Spinal cord (tissue), 4 donors: ENCODE results near the gene SLC5A11. TPM values are rescaled to one million over a fixed set of nuclear protein-coding genes. Genes with fewer than 3 reads are reported as not detected.

ENCODE experiments used
- polyA plus RNA-seq, 2 donors: library from polyadenylated mRNA; unstranded; fragments of 120-200 nt; gene quantifications; one replicate each; pipeline ENCODE4 v1.2.1, GENCODE V29; 2013; ENCODE audit not compliant: insufficient read length in 2 of 2
- total RNA-seq, 2 donors: library from RNA; depleted of rRNA in 1 of 2; stranded (reverse); fragments of 120-200 nt in 1 of 2; fragments of >200 nt in 1 of 2; gene quantifications; one replicate each; pipeline versions ENCODE4 v1.2.3 to v1.2.4, GENCODE V29; 2013 to 2014

Gene SLC5A11
- total and polyA plus RNA-seq, 4 donors: 0.22 to 0.24 TPM; not detected in 2

Other genes starting within 250 kb of the SLC5A11 start
- 10 to 100 TPM; 46.5 to 82.0 TPM for gene TNRC6A, start 116.3 kb upstream of the SLC5A11 start, total RNA-seq
- gene TNRC6A, start 116.3 kb upstream of the SLC5A11 start, polyA plus RNA-seq: 10 to 100 TPM; 61.9 to 73.5 TPM
- gene ARHGAP17, start 169.4 kb downstream of the SLC5A11 start, total RNA-seq: 10 to 100 TPM; 36.8 to 37.4 TPM
- gene ARHGAP17, start 169.4 kb downstream of the SLC5A11 start, polyA plus RNA-seq: 10 to 100 TPM; 53.1 to 62.8 TPM